Activated CD4-positive, alpha-beta T cell treated with anti-CD3 and anti-CD28 coated beads, Interleukin-2, amount 10 ng/mL, durations not matched to agents 7 days and 5 days (primary cell): Measurements from ENCODE around the gene PPM1N. TPM values are rescaled to one million over a fixed set of nuclear protein-coding genes. Genes with fewer than 3 reads are reported as not detected.
A peak's percentile ranks its signal among the peaks of the same experiment; 100 is the strongest.

Experiments
- CTCF ChIA-PET: fragments of 350-600 bp; sonication (Branson Sonifier 250); formaldehyde crosslinking; loops from one replicate; lab custom pipeline; 2021; ENCODE audit warnings: antibody characterized with exemption; lab: Charles Lee
- POLR2A ChIA-PET: fragments of 350-600 bp; sonication (Branson Sonifier 250); formaldehyde crosslinking; loops from one replicate; lab custom pipeline; 2021; ENCODE audit warnings: antibody characterized with exemption; lab: Charles Lee
- DNase-seq: peaks from one replicate; pipeline ENCODE4 v3.0.0-alpha.2; 2020
- H3K27ac Mint-ChIP-seq: one replicate; pipeline ENCODE4 v1.8.0; 2021; ENCODE audit warnings: mild to moderate bottlenecking, moderate library complexity, mixed read lengths
- H3K27me3 Mint-ChIP-seq: one replicate; pipeline ENCODE4 v1.8.0; 2021; ENCODE audit warnings: mixed read lengths
- H3K36me3 Mint-ChIP-seq: one replicate; pipeline ENCODE4 v1.8.0; 2021; ENCODE audit warnings: low read depth, mixed read lengths
- H3K4me1 Mint-ChIP-seq: one replicate; pipeline ENCODE4 v1.8.0; 2021; ENCODE audit warnings: mixed read lengths
- H3K4me3 Mint-ChIP-seq: one replicate; pipeline ENCODE4 v1.8.0; 2021; ENCODE audit warnings: mild to moderate bottlenecking, moderate library complexity, mixed read lengths
- H3K9me3 Mint-ChIP-seq: one replicate; pipeline ENCODE4 v1.8.0; 2021; ENCODE audit warnings: mixed read lengths
- total RNA-seq, 2 experiments: library from RNA; stranded (reverse); gene quantifications; one replicate each; pipeline ENCODE4 v1.2.3, GENCODE V29; 2021

PPM1N gene
- total RNA-seq, 2 experiments from 2014 or later = 0.82 to 1.1 TPM

DNA sequence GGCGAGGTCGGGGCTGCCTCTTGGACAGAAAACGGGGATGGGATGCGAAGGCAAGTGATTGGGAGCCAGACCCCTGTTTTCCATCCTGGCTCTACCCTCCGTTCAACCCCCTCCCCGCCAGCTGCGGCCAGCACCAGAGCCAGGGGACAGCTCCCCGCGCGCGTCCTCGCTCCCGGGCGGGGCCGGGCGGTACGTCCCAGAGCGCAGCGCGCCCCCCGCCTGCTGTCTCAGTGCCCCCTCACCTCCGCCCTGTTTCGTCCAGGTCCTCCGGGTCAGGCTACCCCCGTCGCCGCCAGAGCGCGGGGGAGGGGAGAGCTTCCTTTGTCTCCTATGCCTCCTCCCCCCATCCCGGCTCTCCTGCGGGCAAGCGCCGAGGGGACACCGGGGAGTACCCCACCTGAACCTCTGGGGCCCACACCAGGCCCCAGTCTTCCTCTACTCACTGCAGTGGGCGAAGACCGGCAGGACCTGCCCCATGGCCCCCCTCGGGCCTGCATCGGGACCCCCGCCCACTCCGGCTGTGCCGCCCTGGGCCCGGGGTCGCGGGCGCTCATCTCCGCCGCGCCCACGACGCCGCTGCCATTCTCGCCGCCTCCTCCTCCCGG, 1.8 kb upstream of the PPM1N start:
- ChIA-PET CTCF (interaction anchor here (1.4 to 3.2 kb wide), 5 partner anchors 8 to 57 kb away, joined by 3 to 48 read pairs (median 13); no protein-coding TSS in a partner anchor), POLR2A (no interaction called here)
- peaks cover 35% of the 10 kb centered on the region for H3K27me3 Mint-ChIP-seq
- H3K27ac Mint-ChIP-seq = no peak overlapping the region
- H3K4me1 Mint-ChIP-seq = peaks cover 43% of the 10 kb centered on the region
- no peaks in the 10 kb centered on the region for H3K9me3 Mint-ChIP-seq
- H3K36me3 Mint-ChIP-seq = no peaks in the 10 kb centered on the region
- peak; percentile 55 for DNase-seq
- H3K4me3 Mint-ChIP-seq = peak overlapping the region; percentile 50

- H3K4me1 Mint-ChIP-seq = peaks cover 43% of the 10 kb centered on the region
- H3K36me3 Mint-ChIP-seq = no peaks in the 10 kb centered on the region
- CTCF ChIA-PET = interaction anchor here (0.5 to 4.6 kb wide), 5 partner anchors 12 to 144 kb away, joined by 3 to 34 read pairs (median 5); no protein-coding TSS in a partner anchor
- DNase-seq = no peak
- peak overlapping the region; percentile 45 for H3K4me3 Mint-ChIP-seq
- no peak overlapping the region for H3K27ac Mint-ChIP-seq
- peaks cover 35% of the 10 kb centered on the region for H3K27me3 Mint-ChIP-seq
- H3K9me3 Mint-ChIP-seq = no peaks in the 10 kb centered on the region
- POLR2A ChIA-PET = no interaction called here
Observed at GRCh38 chr19:45497791-45498190, 452 bp upstream of the PPM1N start.

DNA sequence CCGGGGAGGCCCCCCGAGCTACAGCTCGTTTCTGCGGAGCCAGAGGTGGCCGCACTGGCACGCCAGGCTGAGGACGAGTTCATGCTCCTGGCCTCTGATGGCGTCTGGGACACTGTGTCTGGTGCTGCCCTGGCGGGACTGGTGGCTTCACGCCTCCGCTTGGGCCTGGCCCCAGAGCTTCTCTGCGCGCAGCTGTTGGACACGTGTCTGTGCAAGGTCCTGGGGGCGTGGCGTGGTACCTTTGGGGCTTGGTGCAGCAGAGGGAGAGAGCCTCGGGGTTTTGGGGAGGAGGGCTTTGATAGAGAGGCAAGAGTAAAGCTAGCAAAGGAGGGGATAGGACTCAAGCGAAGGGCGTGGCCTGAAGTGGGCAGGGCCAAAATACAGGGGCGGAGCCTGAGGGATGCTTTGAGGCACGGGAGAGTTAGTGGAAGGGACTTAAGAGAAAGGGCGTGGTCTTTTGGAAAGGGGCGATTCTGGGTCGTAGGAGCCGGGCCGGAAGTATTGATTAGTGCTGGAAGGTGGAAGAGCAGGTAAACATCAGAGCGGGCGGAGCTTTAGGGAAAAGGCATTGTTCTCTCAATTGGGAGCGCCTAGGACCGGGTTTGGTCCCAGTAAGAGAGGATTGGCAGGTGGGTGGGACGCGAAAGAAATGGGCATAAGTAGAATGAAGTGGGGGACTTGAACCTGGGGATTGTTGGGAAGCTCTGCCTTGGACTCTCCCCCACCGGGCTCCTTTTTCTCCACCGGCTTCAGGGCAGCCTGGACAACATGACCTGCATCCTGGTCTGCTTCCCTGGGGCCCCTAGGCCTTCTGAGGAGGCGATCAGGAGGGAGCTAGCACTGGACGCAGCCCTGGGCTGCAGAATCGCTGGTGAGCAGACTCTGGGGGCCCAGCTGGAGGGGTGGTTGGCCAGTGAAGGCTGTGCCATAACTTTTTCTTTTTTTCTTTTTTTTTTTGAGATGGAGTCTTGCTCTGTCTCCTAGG, 1.2 kb downstream of the PPM1N start:
- Mint-ChIP-seq H3K36me3 (no peaks in the 10 kb centered on the region), H3K4me3 (peak overlapping the region; percentile 30), H3K9me3 (no peaks in the 10 kb centered on the region), H3K27me3 (peaks cover 32% of the 10 kb centered on the region), H3K4me1 (peaks cover 36% of the 10 kb centered on the region), H3K27ac (peak overlapping the region; percentile 31)
- DNase-seq = peak; percentile 63
- ChIA-PET POLR2A (no interaction called here), CTCF (interaction anchor here (0.6 to 4.6 kb wide), 10 partner anchors 14 to 143 kb away, joined by 3 to 34 read pairs (median 4); no protein-coding TSS in a partner anchor)

GRCh38 chr19:45500918-45501729, 2.9 kb downstream of the PPM1N start:
- Mint-ChIP-seq H3K9me3 (no peaks in the 10 kb centered on the region), H3K27me3 (peaks cover 19% of the 10 kb centered on the region), H3K4me1 (peaks cover 41% of the 10 kb centered on the region), H3K4me3 (no peak overlapping the region), H3K27ac (no peak overlapping the region), H3K36me3 (no peaks in the 10 kb centered on the region)
- POLR2A ChIA-PET = interaction anchor here (0.6 kb wide), 1 partner anchor 62 kb away, joined by 4 read pairs; no protein-coding TSS in a partner anchor
- CTCF ChIA-PET = interaction anchor here (0.6 to 4.6 kb wide), 3 partner anchors 16 to 607 kb away, joined by 3 to 34 read pairs (median 4); no protein-coding TSS in a partner anchor
- no peak for DNase-seq

DNA sequence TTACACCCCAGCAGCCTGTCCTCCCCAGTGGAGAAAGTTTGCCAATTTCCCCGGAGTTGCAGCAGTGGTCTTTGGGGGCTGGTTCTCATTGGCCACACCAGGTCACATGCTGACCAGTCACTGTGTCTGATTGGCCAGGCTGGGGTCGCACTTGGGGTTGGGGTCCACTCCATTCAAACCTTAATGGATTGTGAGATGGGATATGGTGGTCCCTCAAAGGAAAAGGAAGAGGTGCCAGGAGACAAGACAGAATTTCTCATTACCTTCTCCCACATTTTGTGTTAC, 3.4 kb downstream of the PPM1N start:
- ChIA-PET POLR2A (interaction anchor here (0.6 kb wide), 1 partner anchor 62 kb away, joined by 4 read pairs; no protein-coding TSS in a partner anchor), CTCF (interaction anchor here (0.6 to 4.6 kb wide), 3 partner anchors 16 to 607 kb away, joined by 3 to 34 read pairs (median 4); no protein-coding TSS in a partner anchor)
- Mint-ChIP-seq H3K9me3 (no peaks in the 10 kb centered on the region), H3K27me3 (peaks cover 18% of the 10 kb centered on the region), H3K4me3 (no peak overlapping the region), H3K4me1 (peaks cover 43% of the 10 kb centered on the region), H3K36me3 (no peaks in the 10 kb centered on the region), H3K27ac (no peak overlapping the region)
- DNase-seq = no peak

GRCh38 chr19:45502111-45502510, 3.9 kb downstream of the PPM1N start:
- H3K36me3 Mint-ChIP-seq = no peaks in the 10 kb centered on the region
- H3K4me3 Mint-ChIP-seq = no peak overlapping the region
- H3K9me3 Mint-ChIP-seq = no peaks in the 10 kb centered on the region
- ChIA-PET POLR2A (no interaction called here), CTCF (no interaction called here)
- peaks cover 41% of the 10 kb centered on the region for H3K4me1 Mint-ChIP-seq
- H3K27ac Mint-ChIP-seq = no peak overlapping the region
- DNase-seq = no peak
- H3K27me3 Mint-ChIP-seq = peaks cover 16% of the 10 kb centered on the region

DNA sequence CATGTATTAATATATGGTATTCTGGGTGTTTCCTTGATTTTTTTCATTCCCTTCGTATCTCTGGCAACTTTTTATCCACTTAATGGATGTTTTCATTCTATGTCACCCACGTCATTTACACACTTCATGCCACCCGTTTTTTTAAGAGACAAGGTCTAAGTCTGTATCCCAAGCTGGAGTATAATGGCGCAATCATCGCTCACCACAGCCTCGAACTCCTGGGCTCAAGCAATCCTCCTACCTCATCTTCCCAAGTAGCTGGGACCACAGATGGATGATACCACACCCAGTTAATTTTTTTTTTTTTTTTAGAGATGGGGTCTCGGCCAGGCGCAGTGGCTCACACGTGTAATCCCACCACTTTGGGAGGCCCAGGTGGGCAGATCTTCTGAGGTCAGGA, 5.7 kb downstream of the PPM1N start:
- Mint-ChIP-seq H3K9me3 (no peaks in the 10 kb centered on the region), H3K27ac (no peak overlapping the region), H3K4me3 (no peak overlapping the region), H3K27me3 (peaks cover 6% of the 10 kb centered on the region), H3K36me3 (peaks cover 2% of the 10 kb centered on the region), H3K4me1 (peaks cover 29% of the 10 kb centered on the region)
- POLR2A ChIA-PET = no interaction called here
- no peak for DNase-seq
- CTCF ChIA-PET = interaction anchor here (0.7 to 2.9 kb wide), 5 partner anchors 18 to 139 kb away, joined by 3 to 9 read pairs (median 4); no protein-coding TSS in a partner anchor

GRCh38 chr19:45505151-45505995, 7.1 kb downstream of the PPM1N start:
- Mint-ChIP-seq H3K4me1 (peaks cover 34% of the 10 kb centered on the region), H3K27me3 (no peaks in the 10 kb centered on the region), H3K36me3 (peaks cover 6% of the 10 kb centered on the region), H3K27ac (peak overlapping the region; percentile 97), H3K4me3 (peak overlapping the region; percentile 87), H3K9me3 (no peaks in the 10 kb centered on the region)
- no peak for DNase-seq
- ChIA-PET POLR2A (no interaction called here), CTCF (interaction anchor here (0.6 to 2.9 kb wide), 6 partner anchors 9 to 137 kb away, joined by 3 to 9 read pairs (median 6); no protein-coding TSS in a partner anchor)

DNA sequence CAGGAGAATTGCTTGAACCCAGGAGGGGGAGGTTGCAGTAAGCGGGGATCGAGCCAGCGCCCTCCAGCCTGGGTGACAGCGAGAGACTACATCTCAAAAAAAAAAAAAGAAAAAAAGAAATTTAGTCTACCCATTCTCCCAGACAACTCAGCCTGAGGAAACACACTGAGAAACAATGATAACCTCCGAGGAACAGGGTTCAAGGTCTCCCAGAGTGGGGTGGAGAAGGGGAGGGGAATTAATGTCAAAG, 7.7 kb downstream of the PPM1N start:
- POLR2A ChIA-PET = no interaction called here
- CTCF ChIA-PET = interaction anchor here (0.6 to 2.9 kb wide), 7 partner anchors 10 to 779 kb away, joined by 3 to 9 read pairs (median 4); no protein-coding TSS in a partner anchor
- peak overlapping the region; percentile 97 for H3K27ac Mint-ChIP-seq
- no peaks in the 10 kb centered on the region for H3K27me3 Mint-ChIP-seq
- peak overlapping the region; percentile 87 for H3K4me3 Mint-ChIP-seq
- H3K9me3 Mint-ChIP-seq = no peaks in the 10 kb centered on the region
- no peak for DNase-seq
- peaks cover 7% of the 10 kb centered on the region for H3K36me3 Mint-ChIP-seq
- peaks cover 39% of the 10 kb centered on the region for H3K4me1 Mint-ChIP-seq

DNA sequence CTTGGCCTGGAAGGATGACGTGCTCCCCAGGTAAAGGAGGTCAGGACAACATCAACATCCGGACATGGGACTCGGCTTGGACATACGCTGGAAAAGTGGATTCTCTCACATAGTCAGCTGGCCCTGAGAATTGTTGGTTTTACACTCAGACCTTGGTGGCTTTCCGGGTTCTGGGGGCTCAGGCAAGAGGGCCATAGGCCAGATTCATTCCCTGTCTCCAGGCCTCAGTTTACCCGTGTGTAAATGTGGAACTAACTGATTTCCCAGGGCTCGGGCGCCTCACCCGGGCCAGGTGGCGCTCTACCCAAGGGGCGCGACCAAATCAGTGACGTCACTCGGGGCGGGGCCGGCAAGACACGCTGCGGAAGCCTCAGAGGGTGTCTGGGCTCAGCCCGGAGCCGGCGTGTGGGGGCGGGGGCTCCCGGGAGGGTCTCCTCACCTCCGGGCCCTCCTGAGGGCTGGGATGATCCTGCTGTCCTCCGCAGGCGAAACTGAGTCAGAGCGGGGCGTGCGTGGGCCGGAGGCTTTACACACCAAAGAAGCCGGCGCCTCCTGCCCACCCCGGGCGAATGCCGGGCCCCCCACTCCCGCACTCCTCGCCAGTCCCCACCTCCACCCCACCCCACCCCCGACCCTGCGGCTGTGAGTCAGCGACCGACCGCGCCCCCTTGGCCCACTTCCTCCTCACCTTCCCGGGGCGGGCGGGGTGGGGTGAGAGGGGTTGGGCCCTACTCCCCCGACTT, 8.2 kb downstream of the PPM1N start:
- no peaks in the 10 kb centered on the region for H3K9me3 Mint-ChIP-seq
- peaks cover 9% of the 10 kb centered on the region for H3K36me3 Mint-ChIP-seq
- no peaks in the 10 kb centered on the region for H3K27me3 Mint-ChIP-seq
- H3K4me3 Mint-ChIP-seq = peak overlapping the region; percentile 87
- POLR2A ChIA-PET = no interaction called here
- peaks cover 44% of the 10 kb centered on the region for H3K4me1 Mint-ChIP-seq
- peak; percentile 97 for DNase-seq
- peak overlapping the region; percentile 97 for H3K27ac Mint-ChIP-seq
- CTCF ChIA-PET = interaction anchor here (0.6 to 2.9 kb wide), 7 partner anchors 10 to 778 kb away, joined by 3 to 9 read pairs (median 4); no protein-coding TSS in a partner anchor
